HG02938 (cell line): ENCODE measurements around the gene LBX2.

Source experiments
- ATAC-seq: cut with Tn5 transposase; IDR thresholded peaks from one replicate; pipeline ENCODE4 v1.9.1; 2021; ENCODE audit warnings: mild to moderate bottlenecking, moderate library complexity; ENCODE audit not compliant: unreplicated experiment

LBX2 gene, protein sequence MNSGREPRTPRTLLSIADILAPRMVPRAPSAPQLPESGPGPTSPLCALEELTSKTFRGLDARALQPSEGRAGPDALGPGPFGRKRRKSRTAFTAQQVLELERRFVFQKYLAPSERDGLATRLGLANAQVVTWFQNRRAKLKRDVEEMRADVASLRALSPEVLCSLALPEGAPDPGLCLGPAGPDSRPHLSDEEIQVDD

DNA sequence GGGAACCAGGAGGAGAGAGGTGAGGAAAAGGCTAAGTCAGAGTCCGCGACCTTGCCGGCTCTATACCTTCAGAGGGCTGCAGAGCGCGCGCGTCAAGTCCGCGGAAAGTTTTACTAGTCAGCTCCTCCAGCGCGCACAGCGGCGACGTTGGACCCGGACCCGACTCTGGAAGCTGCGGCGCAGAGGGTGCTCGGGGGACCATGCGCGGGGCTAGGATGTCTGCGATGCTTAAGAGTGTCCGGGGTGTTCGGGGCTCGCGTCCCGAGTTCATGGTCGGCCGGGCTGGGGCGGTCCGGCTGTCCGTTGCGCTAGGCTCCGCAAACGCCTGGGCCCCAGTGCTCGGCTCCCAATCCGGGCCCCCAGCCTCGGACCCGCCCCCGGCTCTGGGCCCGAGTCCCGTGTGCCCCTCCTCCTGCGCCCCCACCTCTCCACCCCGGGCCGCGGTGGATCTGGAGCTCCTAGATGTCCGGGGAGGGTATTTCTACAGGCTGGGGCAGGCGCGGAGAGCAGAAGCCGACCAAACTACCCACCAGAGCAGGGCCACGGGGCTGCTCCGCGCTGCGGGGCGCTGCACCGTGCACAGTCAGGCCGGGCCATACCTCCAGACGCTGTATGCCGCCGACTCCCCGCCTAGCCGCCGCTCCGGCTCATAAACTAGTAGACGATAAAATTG is at the start of gene LBX2:
TSS of gene LBX2 (minus strand) at position 337 of the 673 bp plus-strand sequence. CDS start at position 271, 66 bp downstream.
- ATAC-seq: no peak

GRCh38 chr2:74548285-74548899 is 49.0 kb upstream of the LBX2 start:
- no peak for ATAC-seq

DNA sequence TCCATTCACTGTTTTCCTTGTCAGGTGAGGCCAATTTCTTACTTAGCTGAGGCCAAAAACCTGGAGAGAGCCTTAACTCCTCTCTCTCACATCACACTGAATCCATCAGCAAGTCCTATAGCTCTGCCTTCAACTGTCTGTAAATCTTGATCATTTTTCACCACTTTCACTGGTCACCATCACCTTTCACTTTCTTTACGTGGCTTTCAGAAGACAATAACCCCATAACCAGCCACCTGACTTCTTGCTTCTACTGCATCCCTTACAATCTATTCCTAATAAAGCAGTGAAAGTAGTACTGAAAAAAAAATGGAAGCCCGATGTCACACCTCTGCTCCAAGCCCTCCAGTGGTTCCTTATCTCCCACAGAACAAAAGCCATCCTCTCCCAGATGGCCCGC is 46.6 kb upstream of the LBX2 start:
- ATAC-seq: no peak

DNA sequence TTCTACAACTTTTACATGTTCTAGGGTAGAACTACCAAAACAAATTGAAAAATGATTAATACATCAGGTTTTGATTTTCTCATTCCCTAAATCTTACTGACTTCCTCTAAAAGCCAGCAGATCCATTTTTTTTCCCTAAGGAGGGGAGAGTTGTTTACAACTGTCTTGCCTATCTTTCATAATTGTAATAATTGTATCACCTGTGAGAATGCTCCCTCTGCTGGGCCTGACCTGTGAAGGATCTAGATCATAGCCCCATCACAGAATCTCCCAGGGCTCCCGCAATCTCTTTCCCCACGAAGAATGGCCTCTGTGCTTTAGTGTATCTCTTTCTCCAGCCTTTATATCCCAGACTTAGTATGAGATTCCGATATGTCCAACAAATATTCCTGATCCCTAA is 45.2 kb upstream of the LBX2 start:
- ATAC-seq: no peak

DNA sequence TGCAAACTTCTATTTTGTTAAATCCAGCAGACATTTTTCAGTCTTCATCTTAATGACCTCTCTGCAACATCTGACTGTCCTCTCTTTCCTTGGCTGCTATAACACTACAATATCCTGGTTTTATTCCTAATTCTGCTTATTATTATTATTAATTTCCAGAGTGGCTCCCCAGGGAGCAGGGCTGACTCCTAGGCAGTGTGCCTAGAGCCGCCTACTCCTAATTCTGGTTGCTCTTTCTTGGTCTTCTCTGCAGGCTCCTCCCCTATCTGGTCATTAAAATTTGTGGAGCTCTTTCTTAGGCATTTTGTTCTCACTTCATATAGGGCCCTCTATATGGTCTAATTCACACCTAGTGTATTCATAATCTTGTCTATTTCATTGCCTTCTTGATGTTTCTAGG is 43.6 kb upstream of the LBX2 start:
- ATAC-seq: no peak

DNA sequence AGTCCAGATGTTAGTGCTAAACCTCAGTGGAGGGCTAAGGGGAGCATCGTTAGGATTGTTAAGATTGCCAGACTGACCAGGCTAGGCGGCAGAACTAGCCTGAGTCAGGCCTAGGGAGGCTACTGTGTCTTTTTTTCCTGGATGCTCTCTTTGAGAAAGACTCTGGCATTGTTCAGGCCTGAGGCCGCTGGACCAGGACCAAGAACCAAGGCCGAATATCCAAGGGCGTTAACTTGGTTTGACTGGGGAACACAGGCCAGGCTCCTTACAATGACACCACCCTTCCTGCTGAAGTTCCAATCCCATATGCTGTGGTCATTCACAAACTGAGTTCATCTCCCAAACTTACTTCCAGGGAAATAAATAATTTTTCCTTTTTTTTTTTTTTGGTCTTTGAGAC is 40.9 kb upstream of the LBX2 start:
- ATAC-seq: no peak

DNA sequence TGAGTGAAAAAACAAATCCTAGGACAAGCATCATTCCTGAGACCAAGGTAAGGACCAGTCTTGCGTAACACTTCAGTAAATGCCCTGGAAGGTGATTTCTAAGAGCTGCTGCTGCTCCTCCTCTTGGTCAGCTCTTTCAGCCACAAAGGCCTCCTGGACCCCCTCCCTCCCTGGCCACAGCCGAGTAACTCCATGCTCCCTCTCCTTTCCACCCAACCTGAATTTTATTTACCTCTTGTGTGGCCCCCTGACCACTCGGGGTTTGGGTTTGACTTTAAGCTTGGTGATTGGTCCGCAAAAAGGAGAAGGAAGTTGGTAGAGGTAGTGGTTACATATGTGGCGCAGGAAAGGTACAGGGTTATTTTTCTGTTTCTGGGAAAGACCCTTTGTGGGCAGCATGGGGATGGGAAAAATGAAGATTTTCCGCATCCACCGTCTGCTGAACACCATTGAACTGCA is 39.5 kb upstream of the LBX2 start:
- ATAC-seq: no peak

DNA sequence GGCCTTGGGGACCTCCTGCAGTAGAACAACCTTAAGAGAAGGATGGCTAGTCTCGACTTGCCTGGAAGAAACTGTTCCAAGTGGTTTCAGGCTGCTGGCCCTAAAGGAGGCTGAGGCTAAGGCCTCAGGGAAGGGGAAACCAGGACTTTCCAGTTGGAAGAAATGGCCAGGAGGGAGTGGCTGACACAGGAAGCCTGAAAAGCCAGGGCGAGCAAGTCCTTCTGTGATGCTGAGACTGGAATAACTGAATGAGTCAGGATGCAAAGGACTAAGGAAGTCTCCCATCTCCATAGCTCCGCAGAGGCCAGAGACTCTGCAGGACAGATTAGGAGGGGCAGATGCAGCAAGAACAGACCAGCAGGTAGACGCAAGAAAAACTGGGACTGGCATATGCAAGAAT is 37.7 kb upstream of the LBX2 start:
- no peak for ATAC-seq

- no peak for ATAC-seq
Measured at GRCh38 chr2:74536166-74536950, 37.0 kb upstream of the LBX2 start.

- no peak for ATAC-seq
Measured at GRCh38 chr2:74535440-74535965, 36.1 kb upstream of the LBX2 start.

DNA sequence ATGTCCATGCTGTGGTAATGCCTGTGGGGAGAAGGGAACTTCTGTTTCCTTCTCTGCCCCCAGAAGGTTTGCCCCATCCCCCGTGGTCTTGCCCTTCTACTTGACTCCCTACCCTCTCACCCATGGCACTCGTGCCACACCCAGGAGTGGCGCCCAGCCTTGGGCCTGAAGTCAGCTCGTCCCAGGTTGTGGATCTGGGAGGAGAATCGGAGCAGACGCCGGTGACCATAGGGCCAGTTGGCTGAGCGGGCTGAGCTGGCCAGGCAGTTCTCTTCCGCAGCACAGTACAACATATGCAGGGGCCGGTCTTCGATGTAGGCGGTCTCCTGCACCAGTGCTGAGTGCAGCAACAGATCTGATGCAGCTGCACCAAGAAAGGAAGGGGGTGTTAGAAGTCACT is 35.0 kb upstream of the LBX2 start:
- ATAC-seq: no peak

GRCh38 chr2:74533464-74533863 is 34.1 kb upstream of the LBX2 start:
- ATAC-seq: no peak

- ATAC-seq: no peak
Measured at GRCh38 chr2:74532222-74532621, 32.8 kb upstream of the LBX2 start.

- no peak for ATAC-seq
Measured at GRCh38 chr2:74531666-74532065, 32.3 kb upstream of the LBX2 start.

DNA sequence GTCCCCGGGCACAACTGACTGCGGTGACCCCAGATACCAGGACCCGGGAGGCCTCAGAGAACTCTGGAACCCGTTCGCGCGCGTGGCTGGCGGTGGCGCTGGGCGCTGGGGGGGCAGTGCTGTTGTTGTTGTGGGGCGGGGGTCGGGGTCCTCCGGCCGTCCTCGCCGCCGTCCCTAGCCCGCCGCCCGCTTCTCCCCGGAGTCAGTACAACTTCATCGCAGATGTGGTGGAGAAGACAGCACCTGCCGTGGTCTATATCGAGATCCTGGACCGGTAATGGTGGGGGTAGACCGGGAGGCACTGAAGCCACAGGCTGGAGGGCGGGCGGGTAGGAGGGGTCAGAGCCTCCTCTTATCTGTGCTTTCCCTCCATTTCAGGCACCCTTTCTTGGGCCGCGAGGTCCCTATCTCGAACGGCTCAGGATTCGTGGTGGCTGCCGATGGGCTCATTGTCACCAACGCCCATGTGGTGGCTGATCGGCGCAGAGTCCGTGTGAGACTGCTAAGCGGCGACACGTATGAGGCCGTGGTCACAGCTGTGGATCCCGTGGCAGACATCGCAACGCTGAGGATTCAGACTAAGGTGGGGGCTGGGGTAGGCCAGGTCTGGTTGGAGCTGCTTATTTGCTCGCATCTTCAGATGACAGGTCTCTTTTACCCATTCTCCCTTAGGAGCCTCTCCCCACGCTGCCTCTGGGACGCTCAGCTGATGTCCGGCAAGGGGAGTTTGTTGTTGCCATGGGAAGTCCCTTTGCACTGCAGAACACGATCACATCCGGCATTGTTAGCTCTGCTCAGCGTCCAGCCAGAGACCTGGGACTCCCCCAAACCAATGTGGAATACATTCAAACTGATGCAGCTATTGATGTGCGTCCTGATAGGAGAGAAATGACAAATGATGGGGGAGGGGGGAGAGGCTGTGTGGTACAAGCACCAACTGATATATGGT is 31.1 kb upstream of the LBX2 start:
- ATAC-seq: peak; percentile 35

DNA sequence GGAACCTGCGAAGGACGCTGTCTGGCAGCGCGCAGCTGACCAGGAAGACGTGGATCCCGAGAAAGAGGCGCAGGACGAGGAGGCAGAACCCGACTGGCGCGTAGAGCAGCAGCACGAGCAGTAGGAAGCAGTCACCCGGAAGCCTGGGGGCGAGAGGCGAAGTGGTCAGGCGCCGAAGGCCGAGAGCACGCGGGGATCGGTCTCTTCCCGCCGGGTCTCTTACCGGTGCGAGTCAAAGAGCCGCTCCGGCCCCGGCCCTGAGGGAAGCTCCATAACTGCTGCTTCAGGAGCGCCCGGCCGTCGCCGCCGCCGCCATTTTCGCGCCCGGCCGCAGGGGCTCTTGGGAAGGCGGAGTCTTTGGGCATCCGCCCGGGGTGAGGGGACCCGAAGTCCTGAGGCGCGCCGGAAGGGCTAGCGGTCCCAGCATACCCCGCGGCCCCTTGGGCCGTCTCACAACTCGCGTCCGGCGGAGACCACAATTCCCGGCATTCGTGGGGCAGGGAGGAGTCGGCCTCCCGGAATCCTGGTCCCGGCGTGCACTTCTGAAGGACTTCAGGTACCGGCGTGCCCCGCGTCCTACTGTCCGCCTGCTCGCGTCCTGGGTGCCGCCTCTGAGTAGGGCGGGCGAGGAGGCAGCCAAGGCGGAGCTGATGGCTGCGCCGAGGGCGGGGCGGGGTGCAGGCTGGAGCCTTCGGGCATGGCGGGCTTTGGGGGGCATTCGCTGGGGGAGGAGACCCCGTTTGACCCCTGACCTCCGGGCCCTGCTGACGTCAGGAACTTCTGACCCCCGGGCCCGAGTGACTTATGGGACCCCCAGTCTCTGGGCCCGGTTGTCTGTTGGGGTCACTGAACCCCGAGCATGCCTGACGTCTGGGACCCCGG is 30.2 kb upstream of the LBX2 start, which contains the start of the genes AUP1 and HTRA2:
TSS of gene AUP1 (minus strand) at position 350 of the 882 bp plus-strand sequence. CDS start at position 273, 77 bp downstream.
TSS of gene HTRA2 (plus strand) at position 577 of the 882 bp plus-strand sequence. CDS start at position 651, 74 bp downstream.
- peak; percentile 74 for ATAC-seq

DNA sequence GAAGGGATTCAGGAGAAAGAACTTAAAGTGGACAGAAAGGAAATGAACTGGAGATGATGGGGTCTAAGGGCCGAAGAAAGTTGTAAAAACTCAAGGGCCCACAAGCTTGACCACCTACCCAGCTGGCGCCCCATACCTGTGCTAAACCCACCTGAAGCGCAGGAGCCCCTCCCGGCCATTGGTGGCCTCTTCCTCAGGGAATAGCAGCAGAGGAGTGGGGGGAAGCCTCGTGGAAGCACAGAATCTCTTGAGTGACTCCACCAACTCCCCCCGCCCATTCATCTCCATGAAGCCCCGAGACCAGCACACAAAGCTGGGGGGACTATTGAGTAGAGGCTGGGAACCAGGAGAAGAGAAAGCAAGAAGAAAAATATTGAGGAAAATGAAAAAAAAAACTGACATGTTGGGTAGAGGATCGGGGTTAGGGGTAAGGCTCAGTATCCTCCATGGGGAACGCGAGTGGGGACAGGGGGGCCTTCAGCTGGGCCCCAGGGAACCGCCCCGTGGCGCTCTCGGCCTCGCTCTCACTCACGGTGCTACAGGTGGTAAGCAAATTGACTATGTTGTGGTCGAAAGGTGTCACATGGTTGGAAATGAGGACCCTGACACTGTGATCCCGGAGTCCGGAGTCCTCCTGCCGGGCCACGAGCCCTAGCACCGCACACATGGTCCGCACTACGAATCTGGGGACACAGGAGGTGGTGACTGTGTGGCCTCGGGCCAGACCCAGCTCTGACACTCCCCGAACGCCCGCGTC is 29.4 kb upstream of the LBX2 start:
- ATAC-seq: peak; percentile 3

- no peak for ATAC-seq
Measured at GRCh38 chr2:74527741-74528140, 28.3 kb upstream of the LBX2 start.
